GM21360 (cell line): Measurements from ENCODE around the gene SLC30A1.

Experiments used
- ATAC-seq: cut with Tn5 transposase; IDR thresholded peaks from one replicate; pipeline ENCODE4 v1.9.1; 2021; ENCODE audit warnings: mild to moderate bottlenecking, moderate library complexity; ENCODE audit not compliant: unreplicated experiment

Gene SLC30A1

DNA sequence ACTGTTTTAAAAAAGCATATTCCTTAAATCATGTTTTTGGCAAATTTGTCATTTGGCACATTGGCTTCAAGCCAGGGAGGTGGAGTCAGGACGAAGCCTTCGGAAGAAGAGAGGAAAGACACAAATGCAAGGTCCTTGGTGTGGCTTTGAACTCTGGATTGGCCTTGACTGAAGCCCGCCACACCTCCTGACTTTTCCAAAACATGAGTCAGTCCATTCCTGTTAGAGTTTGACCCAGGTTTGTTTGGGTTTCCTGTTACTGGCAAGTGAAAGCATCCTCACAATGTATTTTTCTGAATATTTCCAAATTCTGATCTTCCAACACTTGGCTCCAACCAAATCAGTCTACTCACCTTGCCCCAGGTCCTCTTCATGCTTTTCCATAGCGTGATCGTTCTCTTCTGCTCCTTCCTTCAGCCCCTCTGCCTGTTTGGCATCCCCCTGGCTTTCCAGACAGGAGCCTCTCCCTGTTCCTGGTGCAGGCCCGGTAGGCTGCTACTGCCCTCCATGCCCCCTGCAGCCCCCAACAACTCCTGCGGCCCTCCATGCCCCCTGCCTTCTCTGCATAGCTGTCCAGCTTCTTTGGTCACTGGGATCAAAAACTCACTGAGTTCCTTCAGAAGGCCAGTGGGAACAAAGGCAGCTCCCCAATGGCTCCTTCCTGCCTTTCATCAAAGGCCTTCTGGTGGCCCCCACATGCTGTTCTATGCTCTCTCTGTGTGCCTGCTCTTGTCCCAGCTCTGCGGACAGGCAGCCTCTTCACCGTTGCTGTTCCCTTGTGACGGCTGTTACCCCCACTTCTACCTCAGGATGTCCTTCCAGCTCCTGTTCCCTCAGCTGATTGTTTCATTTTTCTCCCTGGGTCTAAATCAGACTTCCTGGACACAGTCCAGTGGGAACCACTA, 30.4 kb upstream of the SLC30A1 start:
- no peak for ATAC-seq

DNA sequence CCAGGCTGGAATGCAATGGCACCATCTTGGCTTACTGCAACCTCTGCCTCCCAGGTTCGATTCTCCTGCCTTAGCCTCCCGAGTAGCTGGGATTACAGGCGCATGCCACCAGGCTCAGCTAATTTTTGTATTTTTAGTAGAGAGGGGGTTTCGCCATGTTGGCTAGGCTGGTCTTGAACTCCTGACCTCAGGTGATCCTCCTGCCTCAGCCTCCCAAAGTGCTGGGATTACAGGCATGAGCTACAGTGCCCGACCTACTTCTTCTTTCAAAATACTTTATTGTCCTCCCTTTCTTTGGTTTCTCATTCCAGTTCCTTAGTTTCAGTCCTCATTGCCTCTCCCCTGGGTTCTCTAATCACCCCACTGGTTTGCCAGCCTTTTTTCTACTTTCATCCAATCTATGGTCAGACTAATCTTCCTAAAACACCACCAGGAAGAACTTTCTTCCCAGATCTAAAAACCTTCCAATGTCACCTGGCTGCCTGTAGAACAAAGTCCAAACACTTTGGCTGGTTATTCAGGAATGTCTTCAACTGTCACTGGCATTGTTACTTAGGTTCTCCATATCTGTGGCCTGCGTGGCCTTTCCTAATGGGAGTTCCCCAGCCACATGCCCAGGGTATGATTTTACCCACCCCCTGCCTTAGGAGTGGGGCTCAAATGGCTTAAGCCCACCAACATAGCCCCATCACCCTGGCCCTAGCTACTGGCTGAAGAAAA, 29.0 kb upstream of the SLC30A1 start:
- no peak for ATAC-seq

DNA sequence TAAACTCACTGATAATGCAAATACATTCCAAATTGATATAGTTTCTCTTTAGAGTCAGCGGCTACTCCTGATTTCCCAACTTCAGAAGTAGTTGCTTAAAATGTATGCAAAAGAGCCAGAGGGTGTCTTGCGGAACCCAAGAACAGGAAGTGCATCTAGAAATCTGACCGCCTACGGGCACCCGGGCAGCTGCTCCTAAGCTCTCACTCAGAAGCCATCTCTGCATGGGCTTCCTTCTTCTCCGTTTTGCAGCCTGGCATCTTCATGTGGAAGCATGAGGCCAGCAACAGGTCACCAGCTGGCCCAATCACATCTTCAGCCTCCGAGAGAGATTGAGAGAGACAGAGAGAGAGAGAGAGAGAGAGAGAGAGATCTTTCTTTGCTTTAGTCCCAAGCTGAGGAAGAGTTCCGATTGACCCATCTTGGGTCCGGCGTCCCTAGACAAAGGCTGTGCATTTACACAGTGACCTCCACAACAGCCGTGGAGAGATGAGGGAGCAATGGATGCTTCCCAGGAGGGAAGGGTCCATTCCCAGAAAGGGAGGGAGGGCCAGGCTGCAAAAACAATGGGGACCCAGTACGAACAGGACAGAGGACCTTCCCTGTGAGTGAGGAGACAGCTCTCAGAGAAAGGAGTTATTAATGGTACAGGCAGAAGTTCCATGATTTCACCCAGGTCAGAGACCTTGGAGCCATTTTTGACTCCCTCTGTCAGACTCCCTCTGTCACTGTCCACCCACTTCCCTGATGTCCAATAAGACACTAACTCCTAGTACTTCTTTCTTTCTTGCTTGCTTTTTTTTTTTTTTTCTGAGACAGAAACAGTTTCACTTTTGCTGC, 28.2 kb upstream of the SLC30A1 start:
- peak; percentile 87 for ATAC-seq

DNA sequence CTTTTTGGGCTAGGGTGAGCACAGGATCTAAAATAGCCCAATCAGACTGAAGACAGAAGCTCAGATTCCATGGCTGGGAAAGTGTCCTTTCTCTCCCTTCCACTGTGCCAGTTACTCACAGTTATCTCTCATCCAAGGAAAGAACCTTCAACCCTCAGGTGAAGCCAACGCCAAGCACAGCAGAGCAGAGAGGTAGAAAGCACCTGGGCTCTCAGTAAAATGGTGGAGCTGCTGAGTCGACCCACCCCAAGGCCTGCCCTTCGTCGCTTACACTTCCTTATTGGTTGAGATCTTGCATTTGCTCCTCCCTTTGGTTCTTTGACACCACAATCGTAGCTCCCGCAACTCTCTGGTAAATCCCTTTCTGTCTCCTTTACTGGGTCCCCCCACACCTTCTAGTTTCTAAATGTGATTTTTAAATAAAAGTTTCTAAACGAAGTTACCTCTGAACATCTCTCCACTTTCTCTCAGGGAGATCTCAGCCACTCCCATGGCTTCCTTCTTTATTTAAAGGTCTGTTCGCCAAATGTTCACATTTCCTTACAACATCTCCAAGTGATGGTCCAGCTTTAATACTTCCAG, 27.5 kb upstream of the SLC30A1 start:
- ATAC-seq: peak; percentile 89

DNA sequence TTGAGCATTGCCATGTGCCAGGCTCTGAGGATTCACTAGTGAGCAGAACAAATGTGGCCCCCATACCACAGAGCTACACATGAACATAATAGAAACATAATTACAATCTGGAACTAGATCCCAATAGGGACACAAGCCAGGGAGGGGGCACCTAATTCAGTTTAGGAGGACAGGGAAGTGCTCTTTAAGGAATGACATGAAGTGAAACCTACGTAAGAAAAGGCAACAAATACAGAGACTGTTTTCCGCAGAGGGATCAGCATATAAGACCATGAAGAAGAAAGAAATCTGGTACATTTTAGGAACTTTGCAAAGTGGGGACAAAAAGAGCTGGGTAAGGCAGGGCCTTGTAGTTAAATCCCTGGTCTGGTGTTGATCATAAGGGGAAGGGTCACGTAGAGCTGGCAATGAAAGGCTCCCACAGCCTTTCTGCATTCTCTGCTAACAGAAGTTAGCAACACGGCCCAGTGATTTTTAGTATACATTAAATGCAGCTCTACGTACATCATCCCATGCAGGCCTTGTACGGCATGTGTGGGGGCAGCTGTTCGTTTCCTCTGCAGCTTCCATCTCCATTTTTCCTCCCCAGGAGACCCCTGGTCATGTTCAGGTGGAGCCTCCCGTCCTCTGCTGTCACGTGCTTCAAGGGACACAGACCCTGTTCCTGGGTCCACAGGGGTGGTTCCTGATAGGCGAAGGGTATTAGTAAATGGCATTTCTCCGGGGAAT, 26.8 kb upstream of the SLC30A1 start:
- no peak for ATAC-seq

DNA sequence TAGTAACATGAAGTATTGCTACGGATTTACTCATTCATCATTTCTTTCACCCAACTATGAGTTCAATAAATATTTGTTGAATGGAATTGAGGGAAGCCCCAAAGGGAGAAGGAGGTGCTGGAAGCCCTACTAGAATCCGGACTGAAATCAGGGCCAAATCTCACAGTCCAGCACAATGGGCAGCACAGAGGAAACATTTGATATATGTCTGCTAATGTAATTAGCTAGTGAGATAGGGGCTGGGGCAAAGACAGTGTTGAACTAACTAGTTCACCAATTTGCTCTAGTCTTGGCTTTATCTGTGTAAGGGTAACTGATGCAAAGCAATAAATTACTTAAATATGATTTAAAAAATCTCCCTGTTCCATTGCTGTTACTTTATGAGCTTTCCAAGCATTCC, 26.1 kb upstream of the SLC30A1 start:
- no peak for ATAC-seq

DNA sequence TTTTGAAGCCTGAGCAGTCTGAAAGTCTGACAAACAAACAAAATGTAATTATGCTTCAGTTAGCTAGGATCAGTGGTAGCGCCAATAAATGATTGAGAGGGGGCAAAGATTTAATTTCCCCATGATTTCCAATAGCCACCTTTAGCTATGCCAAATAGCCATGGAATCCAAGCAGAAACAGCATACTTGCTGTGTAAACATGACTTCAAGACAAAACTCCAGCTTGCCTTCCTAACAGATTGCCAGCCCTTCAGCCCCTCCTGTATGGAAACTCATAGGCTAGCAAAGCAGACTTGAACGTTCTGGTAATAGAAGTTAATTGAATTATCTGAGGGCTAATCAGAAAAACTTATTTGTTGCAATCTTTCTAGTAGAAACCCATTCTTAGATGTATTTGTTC, 25.6 kb upstream of the SLC30A1 start:
- ATAC-seq: no peak

DNA sequence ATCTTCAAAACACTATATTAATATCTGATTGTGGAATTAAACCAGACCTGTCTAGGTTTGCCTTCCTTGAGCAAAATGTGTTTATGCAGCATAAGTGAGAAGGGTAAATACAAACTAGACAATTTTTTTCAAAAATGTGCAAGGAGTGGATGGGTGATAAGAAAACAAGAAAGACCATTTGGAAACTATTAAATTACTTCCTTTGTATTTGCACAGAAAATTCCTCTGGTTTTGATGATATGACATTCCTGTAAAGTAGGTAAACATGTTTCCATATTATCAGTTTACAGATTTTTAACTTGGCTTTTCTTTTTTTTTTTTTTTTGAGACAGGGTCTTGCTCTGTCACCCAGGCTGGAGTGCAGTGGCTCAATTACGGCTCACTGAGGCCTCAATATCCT, 24.8 kb upstream of the SLC30A1 start:
- ATAC-seq: no peak

DNA sequence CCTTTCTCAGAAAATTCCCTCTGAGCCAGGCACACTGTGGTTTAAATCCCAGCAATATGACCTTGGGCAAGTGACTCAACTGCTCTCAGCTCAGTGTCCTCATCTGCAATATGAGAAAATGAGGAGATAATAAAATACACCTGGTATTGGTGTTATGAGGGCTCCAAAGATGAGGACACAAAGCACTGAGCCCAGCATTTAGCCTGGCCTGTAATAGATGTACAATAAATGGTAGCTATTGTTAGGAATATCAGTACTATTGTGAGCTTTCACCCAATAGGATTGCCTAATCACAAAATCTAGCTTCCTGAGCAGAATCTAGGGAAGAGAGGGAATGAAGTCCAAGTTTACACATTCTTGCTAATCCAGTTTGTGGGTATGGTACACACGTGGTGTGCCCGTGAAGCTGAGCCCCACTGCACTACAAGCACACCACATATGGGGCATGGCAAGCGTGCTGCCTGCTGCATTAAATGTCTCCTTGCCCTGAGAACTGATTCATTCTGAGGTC, 24.3 kb upstream of the SLC30A1 start:
- ATAC-seq: no peak

DNA sequence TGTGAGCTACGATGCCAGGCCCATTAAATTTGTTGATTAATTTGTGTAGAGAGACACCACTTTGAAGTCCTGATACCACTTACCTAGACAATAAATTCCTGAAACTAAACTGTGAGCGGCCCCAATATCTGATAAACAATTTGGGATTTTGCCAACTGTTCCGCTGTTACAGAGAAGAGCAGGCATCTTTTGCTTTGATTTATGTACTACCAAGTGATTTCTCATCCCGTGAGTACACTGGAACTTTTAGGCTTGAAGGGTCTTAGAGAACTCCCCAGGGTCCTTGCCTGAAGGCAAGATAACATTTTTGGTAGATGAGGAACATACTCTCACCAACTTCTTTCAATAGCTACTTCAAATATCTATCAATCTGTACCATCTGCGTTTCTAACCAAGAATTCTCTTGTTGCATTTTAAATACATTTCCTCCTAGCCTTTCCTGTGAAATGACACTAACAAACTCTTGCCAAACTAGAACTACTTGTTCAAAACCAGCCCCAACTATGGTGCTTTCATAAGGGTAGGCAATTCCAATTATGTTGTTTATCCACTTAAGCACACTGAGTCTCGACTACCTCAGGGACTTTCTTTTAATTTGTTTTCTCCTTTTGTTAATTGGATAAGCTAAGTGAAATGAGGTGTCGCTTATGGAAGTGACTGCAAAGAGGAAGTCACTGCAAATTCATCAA, 23.2 kb upstream of the SLC30A1 start:
- ATAC-seq: no peak

DNA sequence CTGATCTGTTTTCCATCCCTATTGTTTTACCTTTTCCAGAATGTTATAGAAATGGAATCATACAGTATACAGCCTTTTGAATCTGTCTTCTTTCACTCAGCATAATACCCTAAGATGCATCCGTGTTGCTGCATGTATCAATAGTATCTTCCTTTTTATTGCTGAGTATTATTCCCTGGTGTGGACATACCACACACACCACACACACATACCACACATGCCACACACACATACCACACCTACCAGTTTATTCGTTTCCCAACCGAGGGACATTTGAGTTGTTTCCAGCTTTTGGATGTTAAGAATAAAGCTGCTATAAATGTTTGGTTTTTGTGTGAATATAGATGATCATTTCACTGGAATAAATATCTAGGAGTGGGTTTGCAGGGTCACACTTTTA, 22.2 kb upstream of the SLC30A1 start:
- ATAC-seq: no peak

DNA sequence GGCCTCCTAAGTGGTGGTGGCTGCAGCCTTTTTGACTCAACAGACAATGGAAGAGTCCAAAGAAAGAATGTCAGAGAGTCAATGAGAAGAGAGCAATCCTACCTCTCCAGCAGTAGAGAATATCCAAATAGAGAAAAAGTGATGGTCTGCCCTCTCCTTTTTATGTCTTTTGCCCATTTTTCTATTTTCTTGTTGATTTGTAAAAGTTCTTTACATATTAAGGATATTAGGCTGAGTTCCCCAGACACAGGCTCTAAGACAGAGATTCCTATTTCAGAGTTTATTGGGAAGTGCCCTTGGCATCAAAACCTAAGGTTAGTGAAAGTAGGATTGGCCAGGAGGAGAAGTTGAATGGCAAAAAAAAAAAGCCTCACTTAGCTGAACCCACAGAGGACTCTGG, 20.3 kb upstream of the SLC30A1 start:
- no peak for ATAC-seq

DNA sequence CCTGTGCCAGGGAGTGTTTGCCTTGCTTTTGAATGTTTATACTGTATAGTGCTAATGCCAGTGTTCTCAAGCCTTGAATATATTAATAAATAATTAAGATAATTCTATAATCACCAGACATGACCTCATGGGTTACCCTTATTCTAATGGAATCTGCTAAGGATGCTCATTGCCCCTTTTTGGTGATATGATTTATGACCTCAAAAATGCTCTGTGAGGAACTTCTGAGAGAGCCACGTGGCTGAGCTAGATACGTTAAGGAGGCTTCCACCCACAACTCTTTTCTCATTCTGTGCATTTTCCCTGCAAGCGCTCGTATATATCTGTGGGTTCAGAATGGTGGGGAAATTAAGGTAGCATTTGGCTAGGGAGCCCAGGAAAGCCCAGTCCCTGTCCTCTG, 19.6 kb upstream of the SLC30A1 start:
- ATAC-seq: no peak

DNA sequence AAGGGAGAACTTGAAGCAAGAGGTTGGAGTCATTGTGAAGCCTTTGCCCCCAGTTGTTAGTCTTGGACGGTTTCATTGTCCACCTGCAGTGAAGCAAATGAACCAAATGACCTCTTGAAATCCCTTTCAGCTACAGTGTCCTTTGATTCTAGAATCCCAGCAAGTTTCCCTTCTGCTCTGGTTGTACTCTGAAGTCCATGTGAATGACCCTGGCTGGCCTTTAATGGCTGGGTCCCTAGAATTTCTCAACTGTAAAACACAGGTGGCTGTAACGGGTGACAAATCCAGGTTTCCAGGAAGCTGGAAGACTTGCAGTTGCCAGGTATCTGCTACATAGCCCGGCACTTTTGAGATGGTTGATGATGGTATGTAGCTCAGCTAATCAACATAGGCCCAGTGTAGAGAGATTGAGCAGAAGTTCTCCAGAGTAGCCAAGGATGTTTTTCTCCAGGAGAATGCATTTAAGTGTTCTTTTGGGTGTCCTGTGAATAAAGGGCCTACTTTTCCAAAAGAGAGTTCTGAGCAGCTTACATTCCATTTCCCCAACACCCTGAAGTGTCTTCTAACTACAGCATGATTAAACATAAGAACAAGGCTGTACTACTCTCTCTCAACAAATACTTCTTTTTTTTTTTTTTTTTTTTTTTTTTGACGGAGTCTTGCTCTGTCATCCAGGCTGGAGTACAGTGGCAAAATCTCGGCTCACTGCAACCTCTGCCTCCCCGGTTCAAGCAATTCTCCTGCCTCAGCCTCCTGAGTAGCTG, 17.6 kb upstream of the SLC30A1 start:
- no peak for ATAC-seq

DNA sequence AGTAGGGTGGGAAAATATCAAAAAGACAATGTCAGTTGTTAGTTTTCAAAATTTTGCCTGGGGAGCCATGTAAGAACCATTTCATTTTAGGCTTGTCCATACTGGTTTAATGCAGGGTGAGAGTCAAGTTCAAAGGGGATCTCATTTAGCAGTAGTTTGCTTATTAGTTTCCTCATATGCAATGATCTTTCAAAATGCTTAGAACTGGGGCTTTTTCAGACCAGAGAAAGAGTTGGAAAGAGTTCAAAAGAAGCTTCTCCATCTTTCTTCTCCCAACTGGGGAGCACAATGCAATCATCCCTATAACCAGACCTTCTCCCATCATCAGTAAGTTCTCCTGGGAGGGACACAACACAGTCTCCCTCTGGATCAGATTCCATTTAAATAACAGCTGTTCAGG, 16.5 kb upstream of the SLC30A1 start:
- no peak for ATAC-seq

DNA sequence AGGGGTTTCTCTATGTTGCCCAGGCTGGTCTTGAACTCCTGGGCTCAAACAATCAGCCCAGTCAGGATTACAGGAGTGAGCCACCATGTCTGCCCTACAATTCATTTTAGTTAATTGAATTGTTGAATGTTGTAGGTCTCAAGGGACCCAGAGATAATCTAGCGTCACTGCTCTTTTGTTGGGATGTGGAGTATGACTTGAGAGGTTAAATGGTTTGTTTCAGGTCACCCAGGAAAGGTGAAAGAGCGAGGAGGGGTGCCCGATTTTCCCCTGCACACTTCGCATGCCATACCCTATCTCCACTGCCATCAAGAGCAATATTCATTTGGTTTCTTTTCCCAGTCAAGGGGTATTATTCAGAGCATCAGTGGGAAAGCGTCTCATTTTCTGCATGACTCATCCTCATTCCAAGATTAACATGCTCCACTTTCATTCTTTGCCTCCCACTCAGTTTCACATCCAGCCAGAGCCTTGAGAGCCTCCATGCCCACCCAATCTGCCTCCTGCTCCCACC, 13.1 kb upstream of the SLC30A1 start:
- ATAC-seq: no peak

DNA sequence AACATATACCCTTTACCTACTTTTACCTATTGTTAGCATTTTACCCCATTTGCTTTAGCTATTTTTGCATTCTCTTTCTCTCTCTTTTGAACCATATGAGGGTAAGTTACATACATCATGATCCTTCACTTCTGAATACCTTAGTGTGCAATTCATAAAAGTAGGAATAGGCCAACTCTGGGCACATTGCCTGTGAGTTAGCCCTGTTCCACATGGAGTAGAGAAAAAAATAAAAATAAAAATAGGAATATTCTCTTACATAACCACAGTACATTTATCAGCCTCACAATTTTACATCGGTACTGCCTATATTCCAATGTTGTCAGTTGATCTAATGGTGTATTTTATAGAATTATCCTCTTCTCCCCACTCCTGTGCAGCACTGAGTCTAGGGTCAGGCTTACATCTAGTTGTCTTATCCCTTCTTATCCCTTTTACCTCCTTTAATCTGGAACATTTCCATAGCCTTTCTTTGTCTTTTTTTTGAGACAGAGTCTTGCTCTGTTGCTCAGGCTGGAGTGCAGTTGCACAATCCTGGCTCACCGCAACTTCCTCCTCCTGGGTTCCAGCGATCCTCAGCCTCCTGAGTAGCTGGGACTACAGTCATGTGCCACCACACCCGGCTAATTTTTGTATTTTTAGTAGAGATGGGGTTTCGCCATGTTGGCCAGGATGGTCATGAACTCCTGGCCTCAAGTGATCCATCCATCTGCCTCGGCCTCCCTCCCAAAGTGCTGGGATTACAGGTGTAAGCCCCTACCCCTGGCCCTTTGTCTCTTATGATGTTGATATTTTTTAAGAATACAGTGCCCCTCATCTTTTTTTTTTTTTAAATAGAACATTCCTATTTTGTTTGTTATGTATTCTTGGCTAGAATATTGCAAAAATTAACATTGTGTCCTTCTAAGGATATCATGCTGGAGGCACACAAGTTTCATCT, 11.1 kb upstream of the SLC30A1 start:
- ATAC-seq: no peak

DNA sequence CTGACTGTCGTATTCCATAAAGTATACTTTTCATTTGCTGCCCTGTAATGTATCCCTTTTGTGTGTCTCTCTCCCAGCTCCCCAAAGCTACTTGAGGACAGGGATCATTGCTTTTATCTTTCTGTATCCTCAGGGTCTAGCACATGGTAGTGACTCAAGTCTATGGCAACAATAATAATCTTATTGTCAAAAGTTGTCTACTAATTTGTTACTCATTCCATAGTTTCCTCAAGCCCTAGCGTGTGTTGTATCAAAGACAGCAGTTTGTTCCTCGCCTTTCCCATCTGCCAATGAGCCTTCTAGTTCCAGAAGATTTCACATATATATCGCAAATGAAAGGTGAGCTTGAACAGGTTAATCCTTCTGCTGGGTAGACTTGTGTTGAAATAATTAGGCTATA, 9.8 kb upstream of the SLC30A1 start:
- ATAC-seq: no peak
